Natural killer cell (primary cell): ENCODE results near the gene BCL11B. TPM values are rescaled to one million over a fixed set of nuclear protein-coding genes. Genes with fewer than 3 reads are reported as not detected.

Source experiments
- ATAC-seq, 3 donors: fragments of 150-1000 bp in 2 of 3; fragments of 200-7000 bp in 1 of 3; cut with Tn5 transposase; 1 replicate in 1 of 3; 2 replicates in 2 of 3; pipeline ENCODE4 v1.10.0; 2021; ENCODE audit warnings: mild to moderate bottlenecking in 2 of 3, moderate library complexity in 2 of 3
- DNase-seq, 2 donors: peaks; one replicate each; pipeline versions ENCODE4 v3.0.0 to v3.0.0-alpha.2; 2013 to 2021; ENCODE audit warnings: mixed read lengths in 1 of 2
- H3K27ac ChIP-seq: one replicate; pipeline ENCODE4 v1.5.1; 2013; ENCODE audit warnings: mild to moderate bottlenecking, low read length
- H3K27me3 ChIP-seq: one replicate; pipeline ENCODE4 v1.6.1; 2013; ENCODE audit warnings: low read length; ENCODE audit not compliant: control insufficient read depth, insufficient read depth
- H3K36me3 ChIP-seq: one replicate; pipeline ENCODE4 v1.6.1; 2013; ENCODE audit warnings: low read length; ENCODE audit not compliant: control insufficient read depth, insufficient read depth
- H3K4me1 ChIP-seq: one replicate; pipeline ENCODE4 v1.6.1; 2013; ENCODE audit warnings: low read length; ENCODE audit not compliant: control insufficient read depth, insufficient read depth
- H3K4me3 ChIP-seq: one replicate; pipeline ENCODE4 v1.5.1; 2013; ENCODE audit warnings: low read length
- H3K9me3 ChIP-seq: one replicate; pipeline ENCODE4 v1.6.1; 2013; ENCODE audit warnings: low read length; ENCODE audit not compliant: control insufficient read depth, insufficient read depth
- H3K27ac Mint-ChIP-seq, 2 donors: one replicate each; pipeline ENCODE4 v1.8.0; 2022; ENCODE audit warnings: mild to moderate bottlenecking in 2 of 2, mixed read lengths in 2 of 2, moderate library complexity in 1 of 2
- H3K27me3 Mint-ChIP-seq, 2 donors: one replicate each; pipeline ENCODE4 v1.8.0; 2022; ENCODE audit warnings: low read depth in 2 of 2, mixed read lengths in 2 of 2
- H3K36me3 Mint-ChIP-seq: one replicate; pipeline ENCODE4 v1.8.0; 2022; ENCODE audit warnings: mixed read lengths
- H3K4me1 Mint-ChIP-seq, 2 donors: one replicate each; pipeline ENCODE4 v1.8.0; 2022; ENCODE audit warnings: mixed read lengths in 2 of 2
- H3K4me3 Mint-ChIP-seq: one replicate; pipeline ENCODE4 v1.8.0; 2022; ENCODE audit warnings: mild to moderate bottlenecking, moderate library complexity, mixed read lengths
- H3K9me3 Mint-ChIP-seq, 2 donors: one replicate each; pipeline ENCODE4 v1.8.0; 2022; ENCODE audit warnings: mixed read lengths in 2 of 2
- WGBS: methylation state at CpG from one replicate; pipeline ENCODE4 v1.1.7; 2013; ENCODE audit warnings: missing lambda C conversion rate; ENCODE audit not compliant: insufficient coverage; 5-methylcytosine and 5-hydroxymethylcytosine counted together
- intact Hi-C: fragments of 100-400 bp; cut with micrococcal nuclease; formaldehyde crosslinking; loops from one replicate; pipeline ENCODE4 v1.14.2; 2022
- total RNA-seq, 4 donors: library from RNA; stranded (reverse); fragments of 120-200 nt in 1 of 4; gene quantifications; one replicate each; pipeline versions ENCODE4 v1.2.3 to v1.2.4, GENCODE V29; 2013 to 2022
- TF ChIP-seq, protein P1 (sequence below): fragments of 200-600 bp; IDR thresholded peaks from one replicate; pipeline ENCODE4 v1.8.0; 2022; ENCODE audit warnings: antibody characterized with exemption

The BCL11B gene
- total RNA-seq, 3 donors from 2014 or later (not counting 1 experiment from before 2014, with no cell fraction given), result 43.5 to 61.5 (median 56.2) TPM

DNA sequence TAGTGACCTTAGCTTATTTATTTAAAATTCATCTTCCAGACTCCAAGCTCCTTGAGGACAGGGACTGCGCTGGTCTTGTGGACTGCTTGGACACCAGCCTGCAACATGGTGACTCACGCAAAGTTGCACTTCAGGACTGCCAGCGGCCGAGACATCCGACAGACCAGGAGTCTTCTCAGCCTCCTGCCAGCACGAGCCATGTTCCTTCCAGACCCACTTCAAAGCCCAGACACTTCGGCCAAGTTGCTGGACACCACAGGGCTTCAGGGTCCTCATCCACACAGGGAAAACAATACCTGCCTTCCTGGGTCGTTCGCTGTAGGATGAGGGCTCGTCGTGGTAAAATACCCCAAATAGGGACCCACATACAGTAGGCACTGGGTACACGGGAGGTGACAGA is 88.7 kb downstream of the BCL11B start:
- Mint-ChIP-seq H3K27me3 (no peaks in the 10 kb centered on the region), H3K27ac (peak overlapping the region; percentile 67 to 76), H3K4me3 (no peak overlapping the region), H3K36me3 (no peaks in the 10 kb centered on the region), H3K4me1 (peaks cover 83 to 85% of the 10 kb centered on the region in 2 donors), H3K9me3 (no peaks in the 10 kb centered on the region)
- no peaks in the 10 kb centered on the region for H3K36me3 ChIP-seq
- H3K27me3 ChIP-seq, result no peaks in the 10 kb centered on the region
- no peak overlapping the region for H3K4me3 ChIP-seq
- ATAC-seq, result no peak
- intact Hi-C loops, result no loop called here
- H3K27ac ChIP-seq, result no peak overlapping the region
- WGBS, result 92% methylated on average over 12 of the region's 12 CpGs
- H3K9me3 ChIP-seq, result no peaks in the 10 kb centered on the region
- TF ChIP-seq, protein P1, sequence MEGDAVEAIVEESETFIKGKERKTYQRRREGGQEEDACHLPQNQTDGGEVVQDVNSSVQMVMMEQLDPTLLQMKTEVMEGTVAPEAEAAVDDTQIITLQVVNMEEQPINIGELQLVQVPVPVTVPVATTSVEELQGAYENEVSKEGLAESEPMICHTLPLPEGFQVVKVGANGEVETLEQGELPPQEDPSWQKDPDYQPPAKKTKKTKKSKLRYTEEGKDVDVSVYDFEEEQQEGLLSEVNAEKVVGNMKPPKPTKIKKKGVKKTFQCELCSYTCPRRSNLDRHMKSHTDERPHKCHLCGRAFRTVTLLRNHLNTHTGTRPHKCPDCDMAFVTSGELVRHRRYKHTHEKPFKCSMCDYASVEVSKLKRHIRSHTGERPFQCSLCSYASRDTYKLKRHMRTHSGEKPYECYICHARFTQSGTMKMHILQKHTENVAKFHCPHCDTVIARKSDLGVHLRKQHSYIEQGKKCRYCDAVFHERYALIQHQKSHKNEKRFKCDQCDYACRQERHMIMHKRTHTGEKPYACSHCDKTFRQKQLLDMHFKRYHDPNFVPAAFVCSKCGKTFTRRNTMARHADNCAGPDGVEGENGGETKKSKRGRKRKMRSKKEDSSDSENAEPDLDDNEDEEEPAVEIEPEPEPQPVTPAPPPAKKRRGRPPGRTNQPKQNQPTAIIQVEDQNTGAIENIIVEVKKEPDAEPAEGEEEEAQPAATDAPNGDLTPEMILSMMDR, result no peak
- peaks cover 61% of the 10 kb centered on the region for H3K4me1 ChIP-seq
- DNase-seq, result peak in 1 of 2 donors; percentile 14

DNA sequence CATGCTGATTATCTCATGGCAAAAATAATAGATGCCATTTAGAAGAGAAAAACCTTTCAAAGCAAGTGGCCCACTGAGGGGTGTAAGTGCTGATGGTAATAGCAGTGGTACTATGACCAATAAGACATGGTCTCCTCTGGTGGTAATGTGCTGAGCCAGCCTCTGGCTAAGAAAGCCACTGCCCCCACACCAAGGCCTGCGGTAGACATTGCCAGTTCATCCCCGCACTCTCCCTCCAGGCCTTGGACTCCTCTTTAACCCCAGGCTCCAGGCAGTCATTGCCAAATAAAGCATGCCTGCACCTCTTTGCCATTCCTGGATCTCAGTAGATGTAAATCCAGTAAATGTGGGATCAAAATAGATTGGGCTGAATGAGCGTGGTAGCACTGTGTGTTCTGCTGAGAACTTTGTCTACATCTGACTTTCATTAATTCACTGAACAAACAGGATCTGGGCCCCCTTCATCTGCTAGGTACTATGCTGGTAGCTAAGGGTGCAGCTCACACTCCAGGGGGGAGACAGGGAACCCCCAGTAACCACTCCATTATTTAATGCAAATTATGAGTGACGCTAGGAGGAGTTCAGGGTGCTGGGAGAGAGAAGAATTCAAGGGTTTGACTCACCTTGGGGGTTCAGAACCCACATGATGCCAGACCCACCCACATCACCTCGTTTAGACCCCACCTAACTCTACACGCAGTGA is 89.3 kb downstream of the BCL11B start:
- H3K36me3 Mint-ChIP-seq, result no peaks in the 10 kb centered on the region
- H3K9me3 Mint-ChIP-seq, result no peaks in the 10 kb centered on the region
- intact Hi-C loops, result no loop called here
- Histone ChIP-seq H3K4me3 (no peak overlapping the region), H3K9me3 (no peaks in the 10 kb centered on the region), H3K27me3 (no peaks in the 10 kb centered on the region), H3K27ac (no peak overlapping the region), H3K36me3 (no peaks in the 10 kb centered on the region), H3K4me1 (peaks cover 61% of the 10 kb centered on the region)
- peak overlapping the region; percentile 67 to 76 for H3K27ac Mint-ChIP-seq
- no peak overlapping the region for H3K4me3 Mint-ChIP-seq
- ATAC-seq (no peak), DNase-seq (peak in 1 of 2 donors; percentile 40)
- WGBS, result 94% methylated on average over 5 of the region's 6 CpGs
- TF ChIP-seq, protein P1, result no peak
- peaks cover 83 to 91% of the 10 kb centered on the region in 2 donors for H3K4me1 Mint-ChIP-seq
- H3K27me3 Mint-ChIP-seq, result no peaks in the 10 kb centered on the region

DNA sequence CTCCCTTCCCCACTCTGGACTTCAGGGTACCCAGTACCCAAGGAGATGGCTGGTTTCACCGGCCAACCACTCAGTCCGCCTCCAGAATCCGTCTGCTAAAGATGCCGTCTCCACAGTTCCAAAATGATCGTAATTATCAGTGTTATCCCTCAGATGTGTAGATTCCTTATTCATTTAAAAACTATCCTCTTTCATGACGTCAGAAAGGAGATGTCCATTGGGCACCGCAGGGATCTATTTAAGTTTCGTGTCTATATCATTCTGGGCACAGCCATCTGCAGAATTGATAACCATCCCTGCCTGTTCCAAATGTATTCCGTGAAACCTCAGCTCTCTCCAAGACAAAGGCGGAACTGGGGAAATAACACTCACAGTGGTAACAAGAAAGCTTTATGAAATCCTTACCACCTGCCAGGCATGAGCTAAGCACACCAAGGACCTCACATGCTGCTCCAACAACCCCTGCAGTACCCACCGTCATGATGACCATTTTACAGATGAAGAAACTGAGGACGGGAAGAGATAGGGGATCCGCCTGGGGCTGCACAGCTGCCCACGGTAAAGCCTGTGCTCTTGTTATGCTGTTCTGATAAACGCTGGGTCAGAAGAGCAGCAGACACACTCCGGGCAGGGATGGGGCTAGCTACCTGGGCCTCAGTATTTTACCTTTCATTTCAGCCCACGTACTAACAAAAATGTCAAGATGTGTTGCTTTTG is 90.0 kb downstream of the BCL11B start:
- Mint-ChIP-seq H3K4me1 (peaks cover 77 to 86% of the 10 kb centered on the region in 2 donors), H3K27ac (peak overlapping the region; percentile 67 to 76), H3K36me3 (no peaks in the 10 kb centered on the region), H3K4me3 (no peak overlapping the region), H3K27me3 (no peaks in the 10 kb centered on the region), H3K9me3 (no peaks in the 10 kb centered on the region)
- DNase-seq (no peak), ATAC-seq (no peak)
- WGBS, result 84% methylated on average over 17 of the region's 17 CpGs
- intact Hi-C loops, result no loop called here
- Histone ChIP-seq H3K9me3 (no peaks in the 10 kb centered on the region), H3K36me3 (no peaks in the 10 kb centered on the region), H3K4me3 (no peak overlapping the region), H3K4me1 (peaks cover 54% of the 10 kb centered on the region), H3K27ac (no peak overlapping the region), H3K27me3 (no peaks in the 10 kb centered on the region)
- TF ChIP-seq, protein P1, result no peak
